ENCODE measurements around the gene ADGRL3.

Gene ADGRL3

DNA sequence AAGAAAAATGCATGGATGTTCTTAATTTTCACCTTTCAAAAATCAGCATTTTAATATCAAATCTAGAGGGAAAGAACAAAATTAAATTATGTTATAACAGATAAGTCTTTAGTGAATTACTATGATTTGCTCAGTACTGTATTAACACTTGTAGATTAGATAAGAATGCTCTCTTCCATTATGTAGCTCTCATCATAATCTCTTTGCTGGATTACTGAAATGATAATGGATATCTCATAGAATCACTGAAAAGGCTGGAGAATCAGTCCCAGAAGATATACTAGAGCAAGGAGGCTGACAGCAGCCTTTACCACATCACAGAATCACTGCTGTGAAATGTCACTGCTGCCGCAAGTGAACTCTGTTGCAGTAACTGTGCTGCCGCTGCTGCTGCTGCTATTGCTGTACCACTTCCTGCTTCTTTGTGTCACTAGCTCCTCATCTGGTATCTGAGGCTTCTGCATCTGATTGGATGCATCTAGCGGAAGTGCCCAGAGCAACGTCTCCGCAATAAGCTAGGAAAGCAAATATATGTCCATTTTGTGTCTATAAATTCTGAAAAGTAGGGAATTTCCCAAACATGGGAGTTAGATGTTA lies 738.2 kb downstream of the ADGRL3 start:
- Histone ChIP-seq H3K27ac (ENCODE audit: poor library complexity, severe bottlenecking) (no peak overlapping the region), H3K9me3 (ENCODE audit: severe bottlenecking) (no peaks in the 10 kb centered on the region), H3K36me3 (ENCODE audit: low read depth) (no peaks in the 10 kb centered on the region), H3K4me3 (ENCODE audit: severe bottlenecking) (no peak overlapping the region), H3K27me3 (ENCODE audit: insufficient read depth, poor library complexity, severe bottlenecking) (no peaks in the 10 kb centered on the region), H3K4me1 (ENCODE audit: insufficient read depth, poor library complexity, severe bottlenecking) (peaks cover 12% of the 10 kb centered on the region)
- DNase-seq (ENCODE audit: low spot score), result no peak
- ATAC-seq (ENCODE audit: low read depth), result no peak
- no peak for TF ChIP-seq CTCF (IDR thresholded peaks at IDR 0.05; ENCODE audit: poor library complexity, severe bottlenecking)

DNA sequence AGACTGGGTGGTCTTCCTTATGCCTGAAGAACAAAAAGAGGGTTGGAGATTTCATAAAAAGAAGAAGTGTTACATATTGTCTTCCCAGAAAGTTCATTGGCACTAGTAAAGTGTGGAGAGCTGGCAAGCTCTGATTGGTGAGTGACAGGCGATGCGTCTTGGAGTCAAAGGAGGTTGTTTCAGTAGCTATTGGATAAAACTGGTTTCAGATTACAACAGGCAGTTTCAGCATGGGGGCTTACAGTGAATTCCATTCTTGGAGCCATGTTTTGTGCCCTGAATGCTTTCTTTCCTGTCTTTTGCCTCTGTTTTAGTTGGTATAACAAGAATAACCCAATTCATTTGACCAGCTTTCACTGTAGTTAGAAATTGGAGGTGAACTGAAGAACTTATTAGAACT lies 750.5 kb downstream of the ADGRL3 start:
- DNase-seq (ENCODE audit: low spot score) (no peak), ATAC-seq (ENCODE audit: low read depth) (no peak)
- H3K27ac ChIP-seq (ENCODE audit: poor library complexity, severe bottlenecking), result no peak overlapping the region
- no peak overlapping the region for H3K4me3 ChIP-seq (ENCODE audit: severe bottlenecking)
- H3K9me3 ChIP-seq (ENCODE audit: severe bottlenecking), result no peaks in the 10 kb centered on the region
- H3K4me1 ChIP-seq (ENCODE audit: insufficient read depth, poor library complexity, severe bottlenecking), result no peaks in the 10 kb centered on the region
- no peak for TF ChIP-seq CTCF (IDR thresholded peaks at IDR 0.05; ENCODE audit: poor library complexity, severe bottlenecking)
- H3K36me3 ChIP-seq (ENCODE audit: low read depth), result no peaks in the 10 kb centered on the region
- H3K27me3 ChIP-seq (ENCODE audit: insufficient read depth, poor library complexity, severe bottlenecking), result no peaks in the 10 kb centered on the region

GRCh38 chr4:61953386-61953785 lies 753.3 kb downstream of the ADGRL3 start:
- H3K27ac ChIP-seq (ENCODE audit: poor library complexity, severe bottlenecking), result no peak overlapping the region
- no peaks in the 10 kb centered on the region for H3K27me3 ChIP-seq (ENCODE audit: insufficient read depth, poor library complexity, severe bottlenecking)
- no peak overlapping the region for H3K4me3 ChIP-seq (ENCODE audit: severe bottlenecking)
- H3K9me3 ChIP-seq (ENCODE audit: severe bottlenecking), result no peaks in the 10 kb centered on the region
- ATAC-seq (ENCODE audit: low read depth) (no peak), DNase-seq (ENCODE audit: low spot score) (no peak)
- TF ChIP-seq CTCF (IDR thresholded peaks at IDR 0.05; ENCODE audit: poor library complexity, severe bottlenecking), result no peak
- no peaks in the 10 kb centered on the region for H3K36me3 ChIP-seq (ENCODE audit: low read depth)
- no peaks in the 10 kb centered on the region for H3K4me1 ChIP-seq (ENCODE audit: insufficient read depth, poor library complexity, severe bottlenecking)

DNA sequence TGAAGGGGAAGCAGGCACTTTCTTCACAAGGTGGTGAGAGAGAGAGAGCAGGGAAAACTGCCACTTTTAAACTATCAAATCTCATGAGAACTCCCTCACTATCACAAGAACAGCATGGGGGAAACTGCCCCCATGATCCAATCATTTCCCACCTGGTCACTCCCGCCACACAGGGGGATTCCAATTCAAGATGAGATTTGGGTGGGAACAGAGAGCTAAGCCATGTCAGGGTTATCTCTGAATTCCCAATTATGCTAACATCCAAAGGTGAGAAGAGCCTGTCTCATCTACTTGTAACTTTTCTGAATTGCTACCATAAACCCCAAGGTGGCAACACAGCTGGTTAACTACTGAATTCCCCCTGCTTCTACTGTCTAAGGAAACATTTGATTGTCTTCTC lies 758.5 kb downstream of the ADGRL3 start:
- H3K27me3 ChIP-seq (ENCODE audit: insufficient read depth, poor library complexity, severe bottlenecking), result no peaks in the 10 kb centered on the region
- no peak overlapping the region for H3K4me3 ChIP-seq (ENCODE audit: severe bottlenecking)
- ATAC-seq (ENCODE audit: low read depth) (no peak), DNase-seq (ENCODE audit: low spot score) (no peak)
- no peak for TF ChIP-seq CTCF (IDR thresholded peaks at IDR 0.05; ENCODE audit: poor library complexity, severe bottlenecking)
- no peaks in the 10 kb centered on the region for H3K4me1 ChIP-seq (ENCODE audit: insufficient read depth, poor library complexity, severe bottlenecking)
- H3K9me3 ChIP-seq (ENCODE audit: severe bottlenecking), result no peaks in the 10 kb centered on the region
- no peaks in the 10 kb centered on the region for H3K36me3 ChIP-seq (ENCODE audit: low read depth)
- no peak overlapping the region for H3K27ac ChIP-seq (ENCODE audit: poor library complexity, severe bottlenecking)

DNA sequence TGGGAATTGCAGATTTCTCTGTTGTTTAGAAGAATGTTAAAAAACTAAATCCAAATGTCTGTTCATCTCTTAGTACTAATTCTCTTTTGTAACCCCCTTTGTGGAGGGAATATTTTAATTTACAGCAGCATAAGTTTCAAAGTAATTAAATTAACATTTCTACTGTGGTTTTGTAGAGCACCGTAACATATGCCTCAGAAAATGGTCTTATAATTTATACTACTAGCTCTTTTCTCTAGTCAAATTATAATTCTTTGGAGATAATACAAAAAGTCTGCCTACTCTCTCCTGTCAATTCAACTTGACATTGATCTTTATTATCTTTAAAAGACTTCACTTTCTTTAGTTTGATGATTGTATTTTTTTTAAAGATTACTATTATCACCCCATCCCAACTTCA lies 759.0 kb downstream of the ADGRL3 start:
- no peak for TF ChIP-seq CTCF (IDR thresholded peaks at IDR 0.05; ENCODE audit: poor library complexity, severe bottlenecking)
- no peaks in the 10 kb centered on the region for H3K36me3 ChIP-seq (ENCODE audit: low read depth)
- H3K9me3 ChIP-seq (ENCODE audit: severe bottlenecking), result no peaks in the 10 kb centered on the region
- no peak overlapping the region for H3K4me3 ChIP-seq (ENCODE audit: severe bottlenecking)
- no peak for DNase-seq (ENCODE audit: low spot score)
- no peaks in the 10 kb centered on the region for H3K27me3 ChIP-seq (ENCODE audit: insufficient read depth, poor library complexity, severe bottlenecking)
- H3K27ac ChIP-seq (ENCODE audit: poor library complexity, severe bottlenecking), result no peak overlapping the region
- ATAC-seq (ENCODE audit: low read depth), result no peak
- H3K4me1 ChIP-seq (ENCODE audit: insufficient read depth, poor library complexity, severe bottlenecking), result no peaks in the 10 kb centered on the region

Data from RWPE2 (cell line).